ENCODE data around the gene HECTD3. TPM values are rescaled to one million over a fixed set of nuclear protein-coding genes. Genes with fewer than 3 reads are reported as not detected.
"Not testable (repeated sequence)": the region's sequence is repeated elsewhere in the genome, so short reads cannot be mapped to it uniquely, and the experiment has no call there.

Gene HECTD3
- total and polyA plus RNA-seq, 2 donors from 2014 or later, result 27.5 to 42.1 TPM

DNA sequence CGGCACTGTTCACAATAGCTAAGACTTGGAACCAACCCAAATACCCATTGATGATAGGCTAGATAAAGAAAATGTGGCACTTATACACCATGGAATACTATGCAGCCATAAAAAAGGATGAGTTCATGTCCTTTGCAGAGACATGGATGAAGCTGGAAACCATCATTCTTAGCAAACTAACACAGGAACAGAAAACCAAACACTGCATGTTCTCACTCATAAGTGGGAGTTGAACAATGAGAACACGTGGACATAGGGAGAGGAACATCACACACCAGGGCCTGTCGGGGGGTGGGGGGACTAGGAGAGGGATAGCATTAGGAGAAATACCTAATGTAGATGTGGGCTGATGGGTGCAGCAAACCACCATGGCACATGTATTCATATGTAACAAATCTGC lies 55.0 kb downstream of the HECTD3 start:
- H3K4me1 ChIP-seq (ENCODE audit: control insufficient read depth in 2 of 3, insufficient read depth in 2 of 3, low read depth in 1 of 3, low read length in 3 of 3); H3K9ac ChIP-seq (ENCODE audit: low read length in 3 of 3); intact Hi-C loops (cut with DNase I); FAIRE-seq; H3K4me3 ChIP-seq (ENCODE audit: low read length in 3 of 3); DNase-seq; H3K9me3 ChIP-seq (ENCODE audit: control insufficient read depth in 2 of 3, insufficient read depth in 1 of 3, low read length in 3 of 3); H3K27ac ChIP-seq (ENCODE audit: low read depth in 2 of 2, low read length in 2 of 2); H3K36me3 ChIP-seq (ENCODE audit: control insufficient read depth in 2 of 3, insufficient read depth in 3 of 3, low read length in 3 of 3); H3K27me3 ChIP-seq (ENCODE audit: control insufficient read depth, insufficient read depth, low read length): not testable (repeated sequence)

Other genes starting within 250 kb of the HECTD3 start
- 1,449 TPM for gene RPS8, start 235.8 kb downstream of the HECTD3 start, total RNA-seq
- 1,538 TPM for gene RPS8, start 235.8 kb downstream of the HECTD3 start, polyA plus RNA-seq (ENCODE audit: insufficient read depth, low read depth, low replicate concordance)
- gene BEST4, start 223.2 kb downstream of the HECTD3 start, total RNA-seq, result 0.50 TPM
- gene BEST4, start 223.2 kb downstream of the HECTD3 start, polyA plus RNA-seq (ENCODE audit: insufficient read depth, low read depth, low replicate concordance), result 0.37 TPM
- gene PLK3, start 210.9 kb downstream of the HECTD3 start, total RNA-seq, result 24.3 TPM
- 4.4 TPM for gene PLK3, start 210.9 kb downstream of the HECTD3 start, polyA plus RNA-seq (ENCODE audit: insufficient read depth, low read depth, low replicate concordance)
- 1.2 TPM for gene DYNLT4, start 204.0 kb downstream of the HECTD3 start, total RNA-seq
- gene DYNLT4, start 204.0 kb downstream of the HECTD3 start, polyA plus RNA-seq (ENCODE audit: insufficient read depth, low read depth, low replicate concordance), result not detected
- gene BTBD19, start 202.8 kb downstream of the HECTD3 start, total RNA-seq, result 16.5 TPM
- gene BTBD19, start 202.8 kb downstream of the HECTD3 start, polyA plus RNA-seq (ENCODE audit: insufficient read depth, low read depth, low replicate concordance), result 3.2 TPM
- gene PTCH2, start 168.1 kb downstream of the HECTD3 start, total RNA-seq, result 1.2 TPM
- 0.24 TPM for gene PTCH2, start 168.1 kb downstream of the HECTD3 start, polyA plus RNA-seq (ENCODE audit: insufficient read depth, low read depth, low replicate concordance)
- 20.6 TPM for gene EIF2B3, start 24.7 kb downstream of the HECTD3 start, total RNA-seq
- gene EIF2B3, start 24.7 kb downstream of the HECTD3 start, polyA plus RNA-seq (ENCODE audit: insufficient read depth, low read depth, low replicate concordance), result 25.0 TPM
- 71.0 TPM for gene UROD, start 930 bp upstream of the HECTD3 start, total RNA-seq
- 172 TPM for gene UROD, start 930 bp upstream of the HECTD3 start, polyA plus RNA-seq (ENCODE audit: insufficient read depth, low read depth, low replicate concordance)
- gene ZSWIM5, start 195.3 kb upstream of the HECTD3 start, total RNA-seq, result 4.8 TPM
- gene ZSWIM5, start 195.3 kb upstream of the HECTD3 start, polyA plus RNA-seq (ENCODE audit: insufficient read depth, low read depth, low replicate concordance), result 1.9 TPM